HG03196 (cell line): ENCODE results near the gene COL23A1.

Source experiments
- ATAC-seq: cut with Tn5 transposase; IDR thresholded peaks from one replicate; pipeline ENCODE4 v1.9.1; 2021; ENCODE audit not compliant: unreplicated experiment

COL23A1 gene

DNA sequence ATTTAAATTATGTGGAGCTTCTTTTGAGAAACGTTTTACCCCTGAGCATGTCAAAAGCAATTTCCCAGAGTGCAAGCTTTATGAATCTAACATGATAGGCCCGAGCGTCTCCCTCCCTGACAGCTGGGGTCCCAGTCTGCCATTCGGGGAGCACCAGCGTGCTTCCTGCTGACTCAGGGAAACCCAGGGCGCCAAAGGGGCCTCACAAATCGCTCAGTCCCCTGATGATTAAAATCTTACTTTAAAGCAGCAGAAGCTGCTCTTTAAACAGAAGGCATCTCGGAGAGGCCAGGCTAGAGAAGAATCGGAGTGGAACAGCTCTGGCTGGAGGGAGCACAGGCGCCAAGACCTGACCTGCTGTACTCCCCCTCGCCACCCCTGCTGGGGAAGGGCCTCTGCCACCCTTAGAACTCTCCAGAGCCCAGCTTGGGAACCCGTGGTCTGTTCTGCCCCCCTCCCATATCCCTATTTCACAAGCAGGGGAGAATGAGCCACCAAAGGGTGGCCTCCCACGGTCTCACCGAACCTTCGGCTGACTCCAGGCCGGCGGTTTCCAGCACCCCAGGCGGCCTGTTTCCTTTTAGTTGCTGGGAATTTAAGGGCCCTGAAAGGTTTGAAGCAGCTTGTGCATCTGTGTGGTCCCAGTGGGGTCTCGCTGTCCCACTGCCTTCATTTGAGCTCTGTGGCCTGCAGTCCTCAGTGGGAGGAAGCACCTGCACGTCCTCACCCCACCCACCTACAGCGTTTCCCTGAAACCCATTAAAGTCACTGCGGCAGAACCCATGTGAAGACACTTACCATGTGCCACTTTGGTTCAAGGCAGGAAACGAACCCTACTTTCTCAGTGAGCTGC lies 147.6 kb downstream of the COL23A1 start:
- ATAC-seq, result no peak

DNA sequence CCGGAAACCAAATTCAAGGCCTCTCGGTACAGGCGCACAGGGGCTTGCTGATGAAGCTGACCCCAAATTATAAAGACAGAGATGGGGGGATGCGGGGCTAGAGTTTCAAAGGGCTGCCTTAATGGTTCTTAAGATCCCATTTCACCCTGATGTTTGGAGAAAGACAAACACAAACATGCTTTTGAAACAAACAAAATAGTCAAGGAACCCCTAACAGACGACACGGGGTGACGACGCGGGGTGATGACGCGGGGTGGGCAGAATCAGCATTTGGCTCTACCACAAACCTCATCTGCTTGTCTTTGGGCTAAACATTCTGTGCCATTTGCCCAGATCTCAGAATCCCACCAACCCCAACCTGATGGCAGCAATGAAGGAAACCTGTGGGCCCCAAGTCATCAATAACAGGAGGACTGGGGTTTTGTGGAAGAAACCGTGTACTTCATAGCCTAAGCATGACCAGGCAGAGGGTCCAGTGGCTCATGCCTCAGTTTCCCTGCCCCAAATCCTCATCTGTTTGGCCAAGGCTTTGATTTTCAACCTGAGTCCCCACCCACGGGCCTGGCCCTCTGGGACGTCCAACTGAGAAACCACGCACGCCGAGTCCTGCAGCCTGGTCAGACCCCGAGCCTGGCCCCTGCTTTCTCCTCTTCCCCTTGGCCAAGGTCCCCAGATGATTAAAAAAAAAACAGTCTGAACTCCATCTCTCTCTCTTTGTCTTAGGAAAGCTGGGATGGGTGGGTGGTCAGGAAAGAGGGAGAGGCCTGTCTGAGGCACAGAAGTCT lies 148.5 kb downstream of the COL23A1 start:
- no peak for ATAC-seq

GRCh38 chr5:178440181-178440580 lies 150.0 kb downstream of the COL23A1 start:
- no peak for ATAC-seq

- no peak for ATAC-seq
Measured at GRCh38 chr5:178439493-178440180, 150.6 kb downstream of the COL23A1 start.

GRCh38 chr5:178438796-178439195 lies 151.4 kb downstream of the COL23A1 start:
- ATAC-seq, result no peak

DNA sequence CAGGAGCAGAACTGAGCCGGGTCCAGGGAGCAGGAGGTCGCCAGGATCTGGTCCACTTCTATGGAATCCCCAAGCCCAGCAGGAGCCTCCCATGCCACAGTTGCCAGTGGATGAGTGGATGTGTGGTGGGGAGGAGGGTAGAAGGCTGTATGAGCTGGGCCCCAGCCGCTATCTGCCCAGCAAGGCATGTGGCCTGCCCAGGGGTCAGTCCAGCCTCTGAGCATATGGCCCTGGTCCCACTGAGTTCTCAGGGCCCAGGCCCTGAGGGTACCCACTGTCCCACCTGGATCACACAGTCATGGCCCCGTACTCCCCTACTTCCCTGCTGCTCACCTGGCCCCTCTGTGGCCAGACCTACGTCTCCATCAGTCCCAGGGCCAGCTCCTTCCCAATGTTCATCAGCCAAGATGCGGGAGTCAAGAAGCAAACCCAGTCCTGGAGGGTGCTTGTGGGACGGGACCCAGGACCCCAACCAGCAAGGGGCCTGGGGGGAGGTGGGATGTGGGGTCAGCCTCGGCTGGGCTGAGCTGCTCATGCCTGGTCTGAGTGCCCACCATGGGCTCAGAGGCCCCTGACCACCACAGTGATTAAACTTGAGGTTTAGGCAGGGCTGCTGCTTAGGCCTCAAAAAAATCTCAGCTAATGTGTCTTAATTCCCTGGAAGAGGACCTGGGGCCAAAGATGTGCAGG lies 152.7 kb downstream of the COL23A1 start:
- no peak for ATAC-seq

GRCh38 chr5:178436326-178436940 lies 153.8 kb downstream of the COL23A1 start:
- no peak for ATAC-seq

DNA sequence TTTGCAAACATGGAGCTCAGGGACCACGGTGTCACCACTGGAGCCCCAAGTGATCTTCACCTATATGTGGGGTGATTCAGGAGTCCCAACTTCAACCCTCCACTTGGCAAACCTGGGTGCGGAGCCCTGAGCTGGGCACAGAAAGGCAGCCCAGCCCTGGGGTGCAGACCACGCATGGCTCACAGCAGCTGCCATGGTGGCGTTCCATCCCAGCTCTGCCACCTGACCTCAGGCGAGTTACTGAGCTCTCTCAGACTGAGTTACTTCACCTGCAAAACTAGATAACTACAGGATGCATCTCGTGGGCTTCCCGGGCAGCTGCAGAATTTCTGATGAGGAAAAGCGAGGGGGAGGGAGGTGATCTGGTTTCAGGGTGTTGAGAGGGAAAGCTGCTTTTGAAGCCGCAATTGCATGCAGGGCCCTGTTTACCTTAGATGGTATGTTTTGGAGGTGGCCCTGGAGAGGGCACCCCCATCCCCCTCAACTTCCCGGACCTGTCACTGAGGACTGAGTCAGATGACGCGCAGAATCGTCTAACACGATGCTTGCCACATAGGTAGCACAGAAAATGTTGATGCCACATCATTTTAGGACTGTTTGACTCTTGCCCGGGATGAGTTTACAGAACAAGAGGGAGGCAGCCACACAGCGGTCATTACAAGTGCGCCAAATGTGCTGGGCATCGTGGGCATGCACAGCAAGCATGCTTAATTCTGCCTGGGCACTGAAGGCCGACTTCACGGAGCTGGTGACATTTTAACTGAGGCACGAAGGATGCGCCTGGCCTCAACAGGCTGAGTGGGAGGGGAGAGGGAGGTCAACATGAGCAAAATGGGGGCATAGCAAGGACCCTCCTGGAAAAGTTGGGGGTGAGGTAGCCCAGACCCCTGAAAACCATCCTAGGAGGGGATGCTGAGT lies 154.6 kb downstream of the COL23A1 start:
- no peak for ATAC-seq

DNA sequence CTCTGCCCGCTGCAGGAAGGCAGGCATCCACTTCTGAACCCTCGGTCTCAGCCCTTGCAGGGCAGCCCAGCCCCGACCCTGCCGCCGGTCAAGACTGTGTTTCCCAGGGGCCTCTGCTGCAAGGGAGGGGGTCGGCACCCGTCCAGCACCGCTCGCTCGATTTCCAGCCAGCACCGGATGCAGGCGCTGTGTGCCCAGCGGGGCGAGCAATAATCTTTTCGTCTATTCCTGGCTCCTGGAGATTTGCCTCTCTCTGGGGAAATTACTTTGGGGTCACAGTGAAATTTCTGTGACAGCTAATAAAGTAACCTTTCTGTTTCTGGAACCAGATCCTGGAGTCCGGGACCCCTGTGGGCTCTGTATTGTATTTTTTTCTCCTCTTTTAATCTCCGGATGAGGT lies 155.3 kb downstream of the COL23A1 start:
- ATAC-seq, result no peak

DNA sequence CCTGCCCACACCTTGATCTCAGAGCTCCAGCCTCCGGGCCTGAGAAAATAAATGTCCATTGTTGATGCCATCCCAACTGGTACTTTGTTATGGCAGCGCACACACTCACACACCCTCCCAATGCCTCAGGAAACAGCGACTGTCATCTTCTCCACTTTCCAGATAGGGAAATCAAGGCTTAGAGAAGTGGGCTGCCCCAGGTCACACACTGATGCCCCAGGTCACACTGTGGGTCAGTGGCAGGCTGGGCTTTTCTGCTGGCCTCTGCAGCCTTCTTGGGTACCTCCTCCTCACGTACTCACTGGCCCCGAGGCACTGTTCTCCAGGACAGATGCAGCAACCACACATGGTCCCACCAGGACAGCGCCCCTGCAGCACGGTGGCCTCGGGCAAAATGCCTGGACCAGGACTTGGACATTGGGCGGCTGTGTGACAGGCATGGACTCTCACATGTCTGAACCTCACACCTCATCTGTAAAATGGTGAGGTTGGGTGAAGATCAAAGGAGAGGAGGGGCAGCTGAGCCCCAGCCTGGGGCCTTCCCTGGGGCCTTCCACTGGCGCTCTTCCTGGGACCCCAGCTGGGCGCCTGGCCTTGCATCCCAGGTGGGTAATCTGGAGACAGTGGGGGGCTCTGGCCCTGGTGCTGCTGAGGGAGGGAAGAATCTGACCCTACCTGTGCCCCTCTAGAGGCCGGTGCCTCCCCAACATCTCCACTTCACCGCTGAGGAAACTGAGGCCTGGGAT lies 156.0 kb downstream of the COL23A1 start:
- no peak for ATAC-seq

- no peak for ATAC-seq
Measured at GRCh38 chr5:178433273-178433775, 156.9 kb downstream of the COL23A1 start.

DNA sequence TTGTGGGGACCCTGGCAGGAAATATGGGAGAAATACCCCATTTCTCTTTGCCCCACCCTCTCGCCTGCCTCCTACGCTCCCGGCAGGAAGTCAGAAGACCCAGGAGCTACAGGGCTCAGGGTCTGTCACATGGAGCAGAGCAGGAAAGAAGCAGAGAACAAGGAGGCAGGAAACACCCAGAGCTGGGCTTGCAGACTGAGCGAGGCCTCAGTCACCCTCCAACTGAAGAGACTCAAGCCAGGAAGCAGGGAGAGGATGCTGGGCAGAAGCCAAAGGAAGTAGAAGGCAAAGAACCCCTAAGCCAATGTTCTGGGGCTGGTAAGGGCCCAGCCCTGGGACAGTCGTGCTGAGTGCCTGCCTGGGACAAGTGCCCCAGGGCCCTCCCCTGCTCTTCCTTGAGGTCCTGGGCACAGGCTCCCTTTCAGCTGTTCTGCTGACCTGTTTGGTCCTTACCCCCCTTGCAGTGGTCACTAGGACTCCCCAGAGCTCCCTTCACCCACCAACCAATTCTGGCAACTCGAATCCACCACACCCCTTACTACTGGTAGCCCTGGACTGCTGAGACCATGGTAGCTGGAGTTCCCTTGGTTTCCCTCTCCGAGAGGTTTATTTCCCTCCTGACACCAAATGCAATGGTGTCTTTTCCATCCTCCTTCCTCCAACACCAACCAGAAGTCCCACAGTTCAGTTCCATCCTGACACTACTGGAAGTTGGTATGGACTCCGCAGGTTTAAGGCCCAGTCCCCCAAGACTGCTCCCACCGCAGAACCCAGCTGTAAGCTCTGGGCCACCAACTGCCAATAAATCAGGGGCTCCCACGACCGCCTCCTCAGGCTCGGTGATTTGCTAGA lies 157.5 kb downstream of the COL23A1 start:
- ATAC-seq, result no peak

DNA sequence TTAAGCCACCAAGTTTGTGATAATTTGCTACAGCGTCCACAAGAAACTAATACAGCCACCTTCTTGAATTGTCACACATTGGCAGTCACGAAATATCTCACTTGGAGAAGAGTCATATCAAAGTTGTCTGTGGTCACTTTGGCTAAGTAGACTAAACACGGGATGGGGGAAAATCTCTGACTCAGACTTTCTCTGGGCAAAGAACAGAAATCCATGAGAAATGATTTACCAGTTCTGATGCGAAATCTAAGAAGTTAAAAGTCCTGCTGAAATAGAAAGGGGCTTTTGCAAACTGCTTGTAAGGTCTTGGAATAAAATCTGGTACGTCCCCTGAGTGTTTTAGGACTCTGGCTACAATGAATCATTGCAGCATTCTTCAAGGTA lies 158.4 kb downstream of the COL23A1 start:
- no peak for ATAC-seq

DNA sequence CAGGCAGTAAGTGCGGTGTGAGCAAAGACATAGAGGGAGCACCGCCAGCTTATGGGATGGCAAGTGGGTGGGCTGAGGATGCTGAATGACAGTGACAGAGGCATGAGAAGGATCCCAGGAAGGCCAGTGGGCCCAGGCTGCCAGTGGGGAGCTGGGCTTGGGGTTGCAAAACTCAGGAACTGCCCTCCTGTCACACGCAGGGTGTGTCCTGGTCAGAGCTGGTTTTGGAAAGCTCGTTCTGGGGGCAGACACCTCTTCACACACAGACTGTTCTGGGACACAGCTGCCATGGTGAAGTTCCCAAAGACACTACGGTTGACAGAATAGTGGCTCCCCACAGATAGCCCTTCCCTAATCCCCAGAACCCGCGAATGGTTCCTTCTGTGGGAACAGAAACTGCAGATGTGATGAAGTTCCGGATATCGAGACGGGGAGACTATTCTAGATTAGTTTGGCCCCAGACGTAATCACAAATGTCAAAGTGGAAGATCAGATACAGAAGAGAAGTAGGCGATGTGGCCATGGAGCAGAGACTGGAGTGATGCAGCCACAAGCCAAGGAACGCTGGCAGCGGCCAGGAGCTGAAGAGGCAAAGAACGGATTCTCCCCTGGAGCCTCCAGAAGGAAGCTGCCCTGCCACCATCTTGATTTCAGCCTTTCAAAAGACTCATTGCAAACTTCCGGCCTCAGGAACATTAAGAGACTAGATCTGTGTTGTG lies 159.0 kb downstream of the COL23A1 start:
- ATAC-seq, result no peak

- no peak for ATAC-seq
Measured at GRCh38 chr5:178430186-178431062, 159.8 kb downstream of the COL23A1 start.

GRCh38 chr5:178429491-178430185 lies 160.6 kb downstream of the COL23A1 start:
- no peak for ATAC-seq
